Endothelial cell of umbilical vein (primary cell): ENCODE results near the gene DDX42. TPM values are rescaled to one million over a fixed set of nuclear protein-coding genes. Genes with fewer than 3 reads are reported as not detected.

Experiments
- BruUV-seq: library from RNA; stranded (reverse); fragments of 400-500 nt; replicated peaks from 2 replicates; lab custom pipeline; 2021; lab: Mats Ljungman, UMichigan
- CTCF ChIA-PET: fragments of 300-600, 350-600 bp; sonication (Branson Sonifier 250); formaldehyde crosslinking; loops from one replicate; lab custom pipeline; 2021; ENCODE audit warnings: antibody characterized with exemption, inconsistent platforms; lab: Charles Lee
- POLR2A ChIA-PET: fragments of 300-600, 350-600 bp; sonication (Branson Sonifier 250); formaldehyde crosslinking; loops from one replicate; lab custom pipeline; 2021; ENCODE audit warnings: antibody characterized with exemption, inconsistent platforms; lab: Charles Lee
- DNase-seq: peaks from one replicate; pipeline ENCODE4 v3.0.0-alpha.2; 2011; ENCODE audit warnings: low read depth, low spot score
- FAIRE-seq: peaks from 2 replicates; lab custom pipeline; 2011; peaks lifted over from hg19 to GRCh38; lab: Jason Lieb, UNC
- H2AFZ ChIP-seq: 2 replicates; pipeline ENCODE4 v1.6.0; 2012; ENCODE audit warnings: low read depth, low read length, control low read depth, inconsistent platforms
- H3K27ac ChIP-seq: 2 replicates; pipeline ENCODE4 v1.5.1; 2011; ENCODE audit warnings: low read depth, mild to moderate bottlenecking, control low read depth, low read length, moderate library complexity; ENCODE audit not compliant: insufficient read depth
- H3K27me3 ChIP-seq, 2 experiments: 2 replicates each; pipeline versions ENCODE4 v1.6.0 to v1.6.1; 2011; ENCODE audit warnings: low read length in 2 of 2, mixed read lengths in 1 of 2; ENCODE audit not compliant: control insufficient read depth in 2 of 2, insufficient read depth in 2 of 2
- H3K36me3 ChIP-seq, 2 experiments: 2 replicates in 1 of 2; 3 replicates in 1 of 2; pipeline ENCODE4 v1.5.1; 2011; ENCODE audit warnings: low read length in 2 of 2, mild to moderate bottlenecking in 1 of 2, moderate library complexity in 1 of 2; ENCODE audit not compliant: control insufficient read depth in 2 of 2, insufficient read depth in 2 of 2; ENCODE audit errors: extremely low read depth in 1 of 2
- H3K4me1 ChIP-seq: 3 replicates; pipeline ENCODE4 v1.5.1; 2011; ENCODE audit warnings: mild to moderate bottlenecking, low read length; ENCODE audit not compliant: control insufficient read depth, insufficient read depth; ENCODE audit errors: extremely low read depth
- H3K4me2 ChIP-seq: 2 replicates; pipeline ENCODE4 v1.6.1; 2011; ENCODE audit warnings: low read length, control low read depth, mixed read lengths; ENCODE audit not compliant: insufficient read depth
- H3K4me3 ChIP-seq, 3 experiments: fragments of 200-600 bp in 1 of 3; sonication (generic), shearing (Covaris generic) in 1 of 3; replicated peaks in 1 of 3; 2 replicates each; pipeline ENCODE4 v1.5.1; 2011 to 2016; ENCODE audit warnings: control low read depth in 3 of 3, low read length in 3 of 3, mild to moderate bottlenecking in 2 of 3, inconsistent platforms in 1 of 3, low read depth in 1 of 3, moderate library complexity in 1 of 3; ENCODE audit not compliant: insufficient read depth in 1 of 3
- H3K79me2 ChIP-seq: 2 replicates; pipeline ENCODE4 v1.6.0; 2012; ENCODE audit warnings: low read length, inconsistent platforms; ENCODE audit not compliant: control insufficient read depth, insufficient read depth
- H3K9ac ChIP-seq: replicated peaks from 2 replicates; pipeline ENCODE3; 2011; ENCODE audit warnings: low read length, control low read depth; ENCODE audit not compliant: insufficient read depth; ENCODE audit errors: extremely low read depth
- H3K9me1 ChIP-seq: replicated peaks from 3 replicates; pipeline ENCODE4 v1.6.0; 2011; ENCODE audit warnings: mild to moderate bottlenecking, low read length; ENCODE audit not compliant: control insufficient read depth, insufficient read depth; ENCODE audit errors: extremely low read depth
- H3K9me3 ChIP-seq: replicated peaks from 2 replicates; pipeline ENCODE4 v1.5.1; 2012; ENCODE audit warnings: low read length, inconsistent platforms; ENCODE audit not compliant: control insufficient read depth, insufficient read depth
- H4K20me1 ChIP-seq: replicated peaks from 2 replicates; pipeline ENCODE3; 2011; ENCODE audit warnings: mild to moderate bottlenecking, low read length; ENCODE audit not compliant: control insufficient read depth, insufficient read depth; ENCODE audit errors: extremely low read depth
- EZH2 ChIP-seq: IDR thresholded peaks from 2 replicates; pipeline ENCODE4 v1.6.1; 2012; ENCODE audit warnings: borderline replicate concordance, low read depth, mild to moderate bottlenecking, moderate library complexity, low read length, inconsistent platforms; ENCODE audit not compliant: severe bottlenecking
- FOS ChIP-seq: IDR thresholded peaks from 2 replicates; pipeline ENCODE4 v1.6.1; 2011; ENCODE audit warnings: mild to moderate bottlenecking, low read length, moderate library complexity, borderline replicate concordance; ENCODE audit not compliant: insufficient read depth
- GATA2 ChIP-seq: IDR thresholded peaks from 2 replicates; pipeline ENCODE4 v1.7.0; 2011; ENCODE audit warnings: low read depth, mild to moderate bottlenecking, moderate library complexity, mixed read lengths, low read length; ENCODE audit not compliant: insufficient read length, insufficient read depth
- JUN ChIP-seq: IDR thresholded peaks from 2 replicates; pipeline ENCODE4 v1.6.1; 2011; ENCODE audit warnings: borderline replicate concordance, low read depth; ENCODE audit not compliant: insufficient read length, insufficient read depth
- MYC ChIP-seq: IDR thresholded peaks from one replicate; pipeline ENCODE4 v1.6.1; 2011; ENCODE audit warnings: mild to moderate bottlenecking, low read depth, low read length
- POLR2A ChIP-seq: IDR thresholded peaks from 2 replicates; pipeline ENCODE4 v1.6.1; 2012; ENCODE audit warnings: low read depth, mild to moderate bottlenecking, control low read depth, low read length
- POLR2AphosphoS5 ChIP-seq: IDR thresholded peaks from 2 replicates; pipeline ENCODE4 v1.6.1; 2012; ENCODE audit warnings: low read depth, mild to moderate bottlenecking, control low read depth, low read length, moderate library complexity; ENCODE audit not compliant: insufficient read depth
- dilution Hi-C: fragments of 300-500 bp; cut with MboI; formaldehyde crosslinking; loops from one replicate; pipeline ENCODE4 v1.15.0; 2019; ENCODE audit warnings: low sequenced_read_pairs; ENCODE audit not compliant: extremely low pct_ligation_motif_present
- intact Hi-C: fragments of 100-400 bp; cut with micrococcal nuclease; formaldehyde crosslinking; loops from one replicate; pipeline ENCODE4 v1.10.0; 2022
- polyA plus RNA-seq, 4 experiments: library from polyadenylated mRNA; depleted of rRNA in 3 of 4; stranded (reverse) in 3 of 4; unstranded in 1 of 4; fragments of >200 nt; gene quantifications; 2 replicates each; pipeline versions ENCODE4 v1.2.1 to v1.2.3, GENCODE V29; 2011 to 2012; ENCODE audit warnings: missing spikeins in 1 of 4
- total RNA-seq: library from RNA; stranded (reverse); gene quantifications from 2 replicates; pipeline ENCODE4 v1.2.3, GENCODE V29; 2021
- TF ChIP-seq, protein P1 (sequence below): IDR thresholded peaks from 2 replicates; pipeline ENCODE4 v1.6.1; 2011; ENCODE audit not compliant: insufficient read depth, insufficient read length
- TF ChIP-seq, protein P2 (sequence below), 2 donors: IDR thresholded peaks; 1 replicate in 1 of 2; 2 replicates in 1 of 2; pipeline ENCODE4 v1.5.1; 2011; ENCODE audit warnings: low read length in 2 of 2, mild to moderate bottlenecking in 2 of 2, moderate library complexity in 2 of 2, control low read depth in 1 of 2, inconsistent platforms in 1 of 2, low read depth in 1 of 2; ENCODE audit not compliant: insufficient read depth in 1 of 2; ENCODE audit errors: extremely low read depth in 1 of 2

DDX42 gene
- total and polyA plus RNA-seq, 2 donors (not counting 3 experiments of a cell fraction or from before 2014, with no cell fraction given) = 48.1 to 124 TPM

DNA sequence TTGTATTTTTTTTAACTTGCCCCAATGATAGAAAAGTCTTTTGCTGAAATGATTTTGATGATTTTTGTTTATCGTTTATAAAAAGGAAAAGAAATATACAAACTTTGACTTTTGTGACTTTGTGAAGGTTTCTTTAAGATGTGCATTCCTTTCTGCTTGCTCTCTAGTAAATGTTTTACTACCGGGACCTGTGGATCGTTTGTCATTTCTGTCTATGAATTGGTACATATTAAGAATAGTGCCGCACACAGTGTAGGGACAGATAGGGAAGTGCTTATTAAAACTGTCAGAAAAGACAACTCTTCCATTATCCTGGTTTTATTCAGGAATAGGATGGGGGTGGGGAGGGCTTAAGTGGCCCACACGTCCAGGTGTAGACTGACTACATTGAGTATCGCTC is 45.2 kb downstream of the DDX42 start:
- no peak for TF ChIP-seq FOS
- TF ChIP-seq GATA2 = no peak
- TF ChIP-seq MYC = no peak
- no peak for TF ChIP-seq POLR2AphosphoS5
- TF ChIP-seq EZH2 = no peak
- TF ChIP-seq POLR2A = no peak
- TF ChIP-seq, protein P1, sequence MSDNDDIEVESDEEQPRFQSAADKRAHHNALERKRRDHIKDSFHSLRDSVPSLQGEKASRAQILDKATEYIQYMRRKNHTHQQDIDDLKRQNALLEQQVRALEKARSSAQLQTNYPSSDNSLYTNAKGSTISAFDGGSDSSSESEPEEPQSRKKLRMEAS = no peak
- no peak for TF ChIP-seq JUN
- TF ChIP-seq, protein P2, sequence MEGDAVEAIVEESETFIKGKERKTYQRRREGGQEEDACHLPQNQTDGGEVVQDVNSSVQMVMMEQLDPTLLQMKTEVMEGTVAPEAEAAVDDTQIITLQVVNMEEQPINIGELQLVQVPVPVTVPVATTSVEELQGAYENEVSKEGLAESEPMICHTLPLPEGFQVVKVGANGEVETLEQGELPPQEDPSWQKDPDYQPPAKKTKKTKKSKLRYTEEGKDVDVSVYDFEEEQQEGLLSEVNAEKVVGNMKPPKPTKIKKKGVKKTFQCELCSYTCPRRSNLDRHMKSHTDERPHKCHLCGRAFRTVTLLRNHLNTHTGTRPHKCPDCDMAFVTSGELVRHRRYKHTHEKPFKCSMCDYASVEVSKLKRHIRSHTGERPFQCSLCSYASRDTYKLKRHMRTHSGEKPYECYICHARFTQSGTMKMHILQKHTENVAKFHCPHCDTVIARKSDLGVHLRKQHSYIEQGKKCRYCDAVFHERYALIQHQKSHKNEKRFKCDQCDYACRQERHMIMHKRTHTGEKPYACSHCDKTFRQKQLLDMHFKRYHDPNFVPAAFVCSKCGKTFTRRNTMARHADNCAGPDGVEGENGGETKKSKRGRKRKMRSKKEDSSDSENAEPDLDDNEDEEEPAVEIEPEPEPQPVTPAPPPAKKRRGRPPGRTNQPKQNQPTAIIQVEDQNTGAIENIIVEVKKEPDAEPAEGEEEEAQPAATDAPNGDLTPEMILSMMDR (IDR thresholded peaks at IDR 0.05; ENCODE audit: extremely low read depth in 1 of 2, insufficient read depth in 1 of 2, low read depth in 1 of 2, low read length in 2 of 2) = no peak
- Histone ChIP-seq H3K4me3 (no peak overlapping the region), H3K9ac (no peak overlapping the region), H3K9me3 (no peaks in the 10 kb centered on the region), H2AFZ (no peak overlapping the region), H3K27ac (no peak overlapping the region), H3K36me3 (peaks cover 66 to 70% of the 10 kb centered on the region in 2 experiments), H3K9me1 (no peaks in the 10 kb centered on the region), H3K4me1 (no peaks in the 10 kb centered on the region), H3K4me2 (no peak overlapping the region), H3K79me2 (peaks cover 7% of the 10 kb centered on the region), H4K20me1 (no peaks in the 10 kb centered on the region), H3K27me3 (no peaks in the 10 kb centered on the region)
- BruUV-seq = no TSS peak
- FAIRE-seq (no peak), DNase-seq (no peak)
- intact Hi-C loops = no loop called here
- ChIA-PET CTCF (interaction anchor here (0.7 kb wide), 1 partner anchor 68 kb away, joined by 3 read pairs; no protein-coding TSS in a partner anchor), POLR2A (no interaction called here)
- dilution Hi-C loops = no loop called here
